Epidermal melanocyte (primary cell): ENCODE measurements around the gene MN1.
"Not testable (repeated sequence)": the region's sequence is repeated elsewhere in the genome, so short reads cannot be mapped to it uniquely, and the experiment has no call there.

Experiments
- DNase-seq: peaks from one replicate; pipeline ENCODE4 v3.0.0; 2011; ENCODE audit warnings: low spot score; ENCODE audit not compliant: insufficient read length

MN1 gene

GRCh38 chr22:27745809-27746208, 55.7 kb downstream of the MN1 start:
- no peak for DNase-seq

DNA sequence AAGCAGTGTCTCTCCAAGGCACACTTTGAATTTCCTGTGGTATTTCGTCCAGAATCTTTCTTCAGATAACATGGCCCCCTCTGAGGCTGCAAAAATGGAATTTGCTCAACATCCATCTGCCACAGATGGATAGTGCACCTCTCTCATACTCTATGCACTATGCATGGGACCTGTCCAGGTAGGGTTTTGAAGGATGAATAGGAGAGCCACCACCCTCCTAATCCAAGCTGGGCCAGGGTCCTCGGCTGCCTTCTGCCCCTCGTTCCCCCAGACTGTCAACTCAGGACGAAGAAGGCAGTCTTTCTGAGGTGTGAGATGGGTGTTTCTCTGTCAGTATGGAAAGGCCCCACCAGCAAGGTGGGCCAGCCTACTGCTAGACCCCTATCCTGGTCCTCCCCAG, 56.4 kb downstream of the MN1 start:
- no peak for DNase-seq

GRCh38 chr22:27744078-27744477, 57.5 kb downstream of the MN1 start:
- DNase-seq, result not testable (repeated sequence)

- peak; percentile 1 for DNase-seq
Observed at GRCh38 chr22:27740202-27740748, 61.3 kb downstream of the MN1 start.

GRCh38 chr22:27737521-27737920, 64.0 kb downstream of the MN1 start:
- no peak for DNase-seq

- no peak for DNase-seq
Observed at GRCh38 chr22:27734066-27734465, 67.5 kb downstream of the MN1 start.

DNA sequence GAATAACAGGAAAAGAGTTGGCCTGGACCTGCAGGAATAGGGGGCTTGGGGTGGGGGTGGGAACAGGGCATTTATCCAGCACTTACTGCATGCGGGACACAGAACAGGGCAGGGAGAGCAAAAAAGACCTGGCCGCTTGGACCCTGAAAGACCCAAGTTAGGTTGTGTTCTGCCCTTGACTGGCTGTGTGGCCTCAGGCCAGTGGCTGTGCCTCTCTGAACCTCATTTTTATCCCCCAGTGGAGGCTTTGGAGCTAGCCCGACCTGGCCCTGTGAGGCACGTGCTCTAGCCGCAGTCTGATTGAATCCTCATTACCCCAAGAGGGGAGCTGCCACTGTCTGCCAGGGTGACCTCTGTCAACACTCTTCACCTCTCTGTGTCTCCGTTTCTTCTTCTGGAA, 68.7 kb downstream of the MN1 start:
- DNase-seq, result no peak

- no peak for DNase-seq
Observed at GRCh38 chr22:27732391-27732790, 69.2 kb downstream of the MN1 start.

DNA sequence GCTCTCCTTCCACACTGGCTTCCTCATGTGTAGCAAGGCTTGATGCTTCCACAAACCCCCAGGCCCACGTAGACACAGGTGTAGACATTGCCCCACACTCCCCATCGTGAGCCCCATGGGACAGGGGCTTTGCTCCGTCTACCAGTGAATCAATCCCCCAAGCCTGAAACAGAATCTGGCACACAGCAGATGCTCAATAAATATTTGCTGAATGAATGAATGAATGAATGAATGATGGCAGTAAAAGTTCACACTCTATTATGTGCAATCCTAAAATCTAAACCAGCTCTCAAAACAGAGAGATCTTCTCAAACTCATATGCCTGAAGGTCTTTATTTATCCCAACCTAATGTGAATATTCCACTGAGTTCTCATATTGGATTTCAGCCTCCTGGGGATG, 69.9 kb downstream of the MN1 start:
- no peak for DNase-seq

- DNase-seq, result peak; percentile 0
Observed at GRCh38 chr22:27730641-27731433, 70.7 kb downstream of the MN1 start.

- DNase-seq, result no peak
Observed at GRCh38 chr22:27729246-27729645, 72.3 kb downstream of the MN1 start.

GRCh38 chr22:27727673-27728451, 73.7 kb downstream of the MN1 start:
- DNase-seq, result peak; percentile 13

GRCh38 chr22:27726686-27727449, 74.7 kb downstream of the MN1 start:
- DNase-seq, result peak; percentile 31

- peak; percentile 15 for DNase-seq
Observed at GRCh38 chr22:27726331-27726685, 75.2 kb downstream of the MN1 start.

DNA sequence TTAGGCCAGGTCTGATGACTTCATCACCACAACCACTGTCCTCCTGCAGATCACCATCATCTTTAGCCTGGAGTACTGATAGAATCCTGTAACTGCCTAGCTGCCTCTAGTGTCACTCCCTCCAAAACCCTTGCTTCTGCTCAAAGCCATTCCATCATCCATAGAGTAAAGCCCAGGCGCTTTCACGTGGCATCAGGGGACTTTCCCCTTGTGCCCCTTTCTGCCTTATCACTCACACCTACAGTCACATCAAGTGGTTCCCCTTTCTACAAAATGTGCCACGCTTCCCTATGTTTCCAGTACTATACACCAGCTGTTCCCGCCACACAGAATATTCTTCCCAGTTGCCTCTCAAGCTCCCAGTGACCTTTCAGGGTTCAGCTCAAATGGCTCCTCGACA, 75.9 kb downstream of the MN1 start:
- no peak for DNase-seq

- no peak for DNase-seq
Observed at GRCh38 chr22:27724709-27725108, 76.8 kb downstream of the MN1 start.

DNA sequence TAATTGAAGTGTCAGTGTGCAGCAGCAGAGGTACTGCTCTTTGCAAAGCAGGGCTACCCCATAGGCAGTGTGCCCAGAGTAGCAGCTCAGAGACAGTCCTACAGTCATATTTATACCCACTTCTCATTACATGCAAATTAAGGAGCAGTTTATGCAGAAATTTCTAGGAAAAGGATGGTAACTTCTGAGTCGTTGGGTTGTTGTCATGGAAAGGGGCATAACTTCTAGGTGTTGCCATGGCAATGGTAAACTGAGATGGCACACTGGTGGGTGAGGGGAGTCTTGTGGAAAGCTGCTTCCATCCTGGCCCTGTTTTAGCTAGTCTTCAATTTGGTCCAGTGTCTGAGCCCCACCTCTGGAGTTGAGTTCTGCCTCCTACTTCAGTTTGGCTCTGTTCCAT, 77.4 kb downstream of the MN1 start:
- no peak for DNase-seq

- no peak for DNase-seq
Observed at GRCh38 chr22:27723708-27724107, 77.8 kb downstream of the MN1 start.

GRCh38 chr22:27723158-27723557, 78.4 kb downstream of the MN1 start:
- peak; percentile 9 for DNase-seq

DNA sequence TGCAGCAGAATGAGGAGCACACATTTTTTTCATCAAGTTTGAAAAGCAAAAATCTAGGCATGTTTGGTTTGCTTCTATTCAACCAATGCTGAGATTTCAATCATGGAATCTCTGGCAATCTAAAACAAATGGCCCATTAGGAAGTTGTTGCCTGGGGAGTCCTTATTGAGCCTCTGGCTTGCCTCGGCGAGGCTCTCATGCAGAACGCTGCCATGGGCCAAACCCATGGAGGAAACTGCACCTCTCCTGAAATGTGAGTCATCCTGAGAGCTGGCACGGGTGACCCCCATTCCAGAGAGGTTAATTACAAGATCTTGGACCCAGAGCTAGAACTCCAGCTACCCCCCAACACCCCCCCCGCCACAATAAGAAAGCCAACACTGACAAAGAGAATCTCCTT, 80.7 kb downstream of the MN1 start:
- DNase-seq, result peak; percentile 14

GRCh38 chr22:27719535-27720227, 81.9 kb downstream of the MN1 start:
- peak; percentile 15 for DNase-seq
